D341Med (cell line): ENCODE data around the gene GPX3.

Source experiments
- DNase-seq: peaks from one replicate; pipeline ENCODE4 v3.0.0; 2012; ENCODE audit warnings: low spot score

The GPX3 gene

GRCh38 chr5:151058301-151058700 lies 37.9 kb downstream of the GPX3 start:
- DNase-seq, result no peak

GRCh38 chr5:151058891-151059489 lies 38.6 kb downstream of the GPX3 start:
- no peak for DNase-seq

- no peak for DNase-seq
These were observed 40.4 kb downstream of the GPX3 start for GRCh38 chr5:151060742-151061141.

GRCh38 chr5:151062405-151063141 lies 42.2 kb downstream of the GPX3 start:
- no peak for DNase-seq

- DNase-seq, result no peak
These were observed 43.0 kb downstream of the GPX3 start for GRCh38 chr5:151063142-151063989.

GRCh38 chr5:151064916-151065499 lies 44.6 kb downstream of the GPX3 start:
- no peak for DNase-seq

GRCh38 chr5:151065609-151066008 lies 45.2 kb downstream of the GPX3 start:
- no peak for DNase-seq

GRCh38 chr5:151066920-151067319 lies 46.5 kb downstream of the GPX3 start:
- no peak for DNase-seq

GRCh38 chr5:151067632-151068432 lies 47.4 kb downstream of the GPX3 start:
- no peak for DNase-seq

- DNase-seq, result no peak
These were observed 48.2 kb downstream of the GPX3 start for GRCh38 chr5:151068433-151069197.

- DNase-seq, result no peak
These were observed 50.1 kb downstream of the GPX3 start for GRCh38 chr5:151070449-151070848.

GRCh38 chr5:151071021-151071420 lies 50.6 kb downstream of the GPX3 start:
- no peak for DNase-seq

- DNase-seq, result no peak
These were observed 51.6 kb downstream of the GPX3 start for GRCh38 chr5:151071848-151072629.

- no peak for DNase-seq
These were observed 52.2 kb downstream of the GPX3 start for GRCh38 chr5:151072630-151073025.

GRCh38 chr5:151073280-151073679 lies 52.9 kb downstream of the GPX3 start:
- DNase-seq, result no peak

- no peak for DNase-seq
These were observed 54.2 kb downstream of the GPX3 start for GRCh38 chr5:151074557-151074956.

GRCh38 chr5:151075698-151076331 lies 55.4 kb downstream of the GPX3 start:
- DNase-seq, result no peak

GRCh38 chr5:151076616-151077015 lies 56.2 kb downstream of the GPX3 start:
- DNase-seq, result no peak

GRCh38 chr5:151077419-151077818 lies 57.0 kb downstream of the GPX3 start:
- DNase-seq, result no peak

GRCh38 chr5:151077967-151078366 lies 57.6 kb downstream of the GPX3 start:
- DNase-seq, result no peak
